Psoas muscle (tissue), 8 donors: ENCODE measurements around the gene ABCA7. TPM values are rescaled to one million over a fixed set of nuclear protein-coding genes. Genes with fewer than 3 reads are reported as not detected.

Experiments used
- ATAC-seq, 4 donors: fragments of 200-7000 bp; cut with Tn5 transposase; one replicate each; pipeline ENCODE4 v1.9.1; 2020; ENCODE audit warnings: moderate library complexity in 3 of 4, mild to moderate bottlenecking in 2 of 4
- DNase-seq, 2 donors: peaks; one replicate each; pipeline ENCODE4 v3.0.0-alpha.2; 2020
- H3K27ac ChIP-seq: fragments of 200-600 bp; one replicate; pipeline ENCODE4 v1.8.0; 2022
- H3K27me3 ChIP-seq, 3 donors: fragments of 200-600 bp in 1 of 3; one replicate each; pipeline versions ENCODE4 v1.6.1 to v1.8.0; 2013 to 2022; ENCODE audit warnings: low read length in 2 of 3, mild to moderate bottlenecking in 2 of 3, moderate library complexity in 1 of 3; ENCODE audit not compliant: insufficient read depth in 3 of 3
- H3K36me3 ChIP-seq, 2 donors: fragments of 200-600 bp in 1 of 2; one replicate each; pipeline versions ENCODE4 v1.6.1 to v1.8.0; 2013 to 2022; ENCODE audit warnings: low read depth in 1 of 2, mild to moderate bottlenecking in 1 of 2, moderate library complexity in 1 of 2; ENCODE audit not compliant: insufficient read depth in 1 of 2
- H3K4me1 ChIP-seq: fragments of 200-600 bp; one replicate; pipeline ENCODE4 v1.8.0; 2022
- H3K4me3 ChIP-seq: fragments of 200-600 bp; one replicate; pipeline ENCODE4 v1.8.0; 2022; ENCODE audit warnings: mild to moderate bottlenecking
- H3K9me3 ChIP-seq: fragments of 200-600 bp; one replicate; pipeline ENCODE4 v1.8.0; 2022
- WGBS, 3 donors: extraction: QIAGEN DNeasy Blood & Tissue Kit; methylation state at CpG; one replicate each; pipeline versions ENCODE4 v1.1.6 to v1.1.7; 2013; 5-methylcytosine and 5-hydroxymethylcytosine counted together
- intact Hi-C, 2 donors: fragments of 100-400 bp; cut with DNase I; formaldehyde crosslinking; loops; one replicate each; pipeline versions ENCODE4 v1.11.0 to v1.14.2; 2022
- long read RNA-seq, 2 donors: library from polyadenylated mRNA; unstranded; transcript quantifications; one replicate each; pipeline ENCODE4 v2.0.0, GENCODE V29; 2021
- polyA plus RNA-seq, 3 donors: library from polyadenylated mRNA; stranded (reverse); fragments of 200-250 nt; gene quantifications; one replicate each; pipeline ENCODE4 v1.2.3, GENCODE V29; 2013
- total RNA-seq, 4 donors: library from RNA; stranded (reverse); fragmentation: NEBNext Ultra II Directional in 2 of 4; extraction: Animal tissue kit (Norgen Biotek cat#: 25700) in 2 of 4; gene quantifications; one replicate each; pipeline versions ENCODE4 v1.2.1 to v1.2.4, GENCODE V29; 2021 to 2023
- TF ChIP-seq, protein P1 (sequence below): fragments of 200-600 bp; IDR thresholded peaks from one replicate; pipeline ENCODE4 v1.8.0; 2022; ENCODE audit warnings: antibody characterized with exemption
- donor health status: healthy with polysubstance abuse.
- donor health status: DM: no; HTN: no; CAD: no; lungs with moderate emphysema.
- donor health status: Bipolar disorder and iron deficiency.
- donor health status: healthy.
- donor health status: DM: yes; HTN: yes; CAD: no.
- donor health status: DM: no; HTN: no; CAD: no.
- donor health status: DM: no; HTN: no; CAD: no.
- donor health status: DM: yes; HTN: yes; CAD: no.

The ABCA7 gene
- total RNA-seq (10 to 100 TPM in 3 of 4 donors, 1 to 10 TPM in 1; 5.2 to 19.5 (median 16.5) TPM), polyA plus RNA-seq (10 to 100 TPM in 1 of 3 donors, 1 to 10 TPM in 2; 2.6 to 10.1 (median 3.3) TPM)
- long read RNA-seq, donor 1, partial matches to known transcripts = 9 of 18 reads
- long read RNA-seq, donor 1, other reads (novel, unspliced or antisense) = 9 of 18 reads
- long read RNA-seq, donor 2, partial matches to known transcripts = 5 of 6 reads
- long read RNA-seq, donor 2, other reads (novel, unspliced or antisense) = 1 of 6 reads

GRCh38 chr19:1039646-1040475, at the start of gene ABCA7:
ABCA7 (plus strand) TSS chr19:1040107; CDS start chr19:1041362, 1,255 bp downstream.
- H3K36me3 ChIP-seq = peaks cover 0 to 11% of the 10 kb centered on the region in 2 donors
- intact Hi-C loops = loop anchor here (5.0 kb wide), 1 partner anchor 52 kb away; no protein-coding TSS in a partner anchor
- H3K27me3 ChIP-seq = no peaks in the 10 kb centered on the region
- H3K9me3 ChIP-seq = no peaks in the 10 kb centered on the region
- peak within 1 kb of the TSS; percentile 82 for H3K27ac ChIP-seq
- DNase-seq (peak; percentile 98 to 99), ATAC-seq (peak; percentile 89 to 92 (median 91))
- peak within 1 kb of the TSS; percentile 74 for H3K4me3 ChIP-seq
- 1 to 2% (median 1%) methylated on average over 43 to 56 of the region's 56 CpGs for WGBS, 3 donors
- H3K4me1 ChIP-seq = peaks cover 32% of the 10 kb centered on the region
- TF ChIP-seq, protein P1, sequence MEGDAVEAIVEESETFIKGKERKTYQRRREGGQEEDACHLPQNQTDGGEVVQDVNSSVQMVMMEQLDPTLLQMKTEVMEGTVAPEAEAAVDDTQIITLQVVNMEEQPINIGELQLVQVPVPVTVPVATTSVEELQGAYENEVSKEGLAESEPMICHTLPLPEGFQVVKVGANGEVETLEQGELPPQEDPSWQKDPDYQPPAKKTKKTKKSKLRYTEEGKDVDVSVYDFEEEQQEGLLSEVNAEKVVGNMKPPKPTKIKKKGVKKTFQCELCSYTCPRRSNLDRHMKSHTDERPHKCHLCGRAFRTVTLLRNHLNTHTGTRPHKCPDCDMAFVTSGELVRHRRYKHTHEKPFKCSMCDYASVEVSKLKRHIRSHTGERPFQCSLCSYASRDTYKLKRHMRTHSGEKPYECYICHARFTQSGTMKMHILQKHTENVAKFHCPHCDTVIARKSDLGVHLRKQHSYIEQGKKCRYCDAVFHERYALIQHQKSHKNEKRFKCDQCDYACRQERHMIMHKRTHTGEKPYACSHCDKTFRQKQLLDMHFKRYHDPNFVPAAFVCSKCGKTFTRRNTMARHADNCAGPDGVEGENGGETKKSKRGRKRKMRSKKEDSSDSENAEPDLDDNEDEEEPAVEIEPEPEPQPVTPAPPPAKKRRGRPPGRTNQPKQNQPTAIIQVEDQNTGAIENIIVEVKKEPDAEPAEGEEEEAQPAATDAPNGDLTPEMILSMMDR = no peak

DNA sequence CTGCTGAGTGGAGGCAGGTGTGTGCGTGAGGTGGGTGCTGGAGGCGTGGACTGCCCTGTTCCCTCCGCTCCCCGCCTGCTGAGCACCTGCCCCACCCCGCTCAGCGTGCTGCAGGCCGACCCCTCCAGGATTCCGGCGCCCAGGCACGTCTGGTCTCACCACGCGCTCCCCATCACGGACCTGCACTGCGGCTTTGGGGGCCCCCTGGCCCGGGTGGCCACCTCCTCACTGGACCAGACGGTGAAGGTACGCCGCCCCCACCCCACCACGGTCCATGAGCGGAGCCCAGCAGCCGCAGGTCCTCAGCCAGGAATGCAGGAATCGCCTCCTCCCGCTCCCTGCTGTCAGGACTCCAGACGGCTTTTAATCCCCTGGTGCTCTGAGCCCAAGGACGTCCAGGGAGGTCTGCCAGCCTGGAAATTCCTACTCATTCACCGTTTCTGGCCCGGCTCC, 49.8 kb upstream of the ABCA7 start:
- Histone ChIP-seq H3K36me3 (peaks cover 3 to 61% of the 10 kb centered on the region in 2 donors), H3K4me3 (no peak overlapping the region), H3K9me3 (no peaks in the 10 kb centered on the region), H3K27ac (no peak overlapping the region), H3K4me1 (no peaks in the 10 kb centered on the region), H3K27me3 (no peaks in the 10 kb centered on the region)
- ATAC-seq (no peak), DNase-seq (no peak)
- WGBS, 3 donors = 69 to 78% (median 74%) methylated on average over 26 to 27 of the region's 27 CpGs
- TF ChIP-seq, protein P1 = no peak
- intact Hi-C loops = no loop called here

DNA sequence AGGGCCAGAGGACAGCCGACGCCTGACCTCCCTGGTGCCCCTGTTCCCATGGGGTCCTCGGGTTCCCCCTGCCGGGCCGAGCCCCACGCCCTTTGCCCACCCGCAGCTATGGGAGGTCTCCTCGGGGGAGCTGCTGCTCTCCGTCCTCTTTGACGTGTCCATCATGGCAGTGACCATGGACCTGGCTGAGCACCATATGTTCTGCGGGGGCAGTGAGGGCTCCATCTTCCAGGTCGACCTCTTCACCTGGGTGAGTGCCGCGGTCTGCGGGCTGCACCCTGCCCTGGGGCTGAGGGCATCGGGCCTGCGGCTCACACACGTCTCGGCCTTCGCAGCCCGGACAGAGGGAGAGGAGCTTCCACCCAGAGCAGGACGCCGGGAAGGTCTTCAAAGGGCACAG, 49.2 kb upstream of the ABCA7 start:
- H3K27me3 ChIP-seq = peaks cover 0 to 4% (median 0%) of the 10 kb centered on the region in 3 donors
- peak in 1 of 2 donors; percentile 57 for DNase-seq
- H3K4me1 ChIP-seq = no peaks in the 10 kb centered on the region
- intact Hi-C loops = no loop called here
- H3K4me3 ChIP-seq = no peak overlapping the region
- no peaks in the 10 kb centered on the region for H3K9me3 ChIP-seq
- TF ChIP-seq, protein P1 = no peak
- H3K36me3 ChIP-seq = peaks cover 3 to 60% of the 10 kb centered on the region in 2 donors
- ATAC-seq = no peak
- 92 to 93% (median 92%) methylated on average over 23 of the region's 23 CpGs for WGBS, 3 donors
- H3K27ac ChIP-seq = no peak overlapping the region

DNA sequence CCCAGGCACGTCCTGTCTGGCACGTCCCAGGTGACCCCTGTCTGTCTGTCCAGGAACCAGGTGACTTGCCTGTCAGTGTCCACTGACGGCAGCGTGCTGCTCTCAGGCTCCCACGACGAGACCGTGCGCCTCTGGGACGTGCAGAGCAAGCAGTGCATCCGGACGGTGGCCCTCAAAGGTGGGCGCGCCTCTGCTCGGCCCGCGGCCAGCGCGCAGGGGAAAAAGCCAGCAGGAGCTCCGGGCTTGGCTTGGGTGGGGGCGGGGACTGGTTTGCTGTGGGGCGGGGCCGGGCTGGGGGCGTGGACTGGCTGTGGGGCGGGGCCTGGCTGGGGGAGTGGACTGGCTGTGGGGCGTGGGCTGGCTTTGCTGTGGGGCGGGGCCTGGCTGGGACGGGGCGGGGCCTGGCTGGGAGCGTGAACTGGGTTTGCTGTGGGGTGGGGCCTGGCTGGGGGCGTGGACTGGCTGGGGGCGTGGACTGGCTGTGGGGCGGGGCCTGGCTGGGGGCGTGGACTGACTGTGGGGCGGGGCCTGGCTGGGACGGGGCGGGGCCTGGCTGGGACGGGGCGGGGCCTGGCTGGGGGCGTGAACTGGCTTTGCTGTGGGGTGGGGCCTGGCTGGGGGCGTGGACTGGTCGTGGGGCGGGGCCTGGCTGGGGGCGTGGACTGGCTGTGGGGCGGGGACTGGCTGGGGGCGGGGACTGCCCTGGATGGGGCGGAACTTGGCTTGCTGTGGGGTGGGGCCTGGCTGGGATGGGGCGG, 48.6 kb upstream of the ABCA7 start:
- intact Hi-C loops = no loop called here
- H3K9me3 ChIP-seq = no peaks in the 10 kb centered on the region
- H3K36me3 ChIP-seq = peaks cover 3 to 54% of the 10 kb centered on the region in 2 donors

More for the DNA sequence above, 48.6 kb upstream of the ABCA7 start:
- WGBS, 3 donors = 85 to 90% (median 90%) methylated on average over 22 to 43 of the region's 47 CpGs
- ATAC-seq (peak; percentile 37 to 84 (median 72)), DNase-seq (peak; percentile 57 to 87)
- Histone ChIP-seq H3K4me1 (no peaks in the 10 kb centered on the region), H3K27ac (no peak overlapping the region), H3K4me3 (no peak overlapping the region), H3K27me3 (peaks cover 0 to 10% (median 0%) of the 10 kb centered on the region in 3 donors)
- TF ChIP-seq, protein P1 = no peak
